ENCODE data around the gene IL5RA. TPM values are rescaled to one million over a fixed set of nuclear protein-coding genes. Genes with fewer than 3 reads are reported as not detected.

IL5RA gene
- total and polyA plus RNA-seq, 10 of the 15 experiments (the other 5 are each of a cell fraction or from before 2014, with no cell fraction given), result 0.04 to 0.53 (median 0.14) TPM; not detected in 6

DNA sequence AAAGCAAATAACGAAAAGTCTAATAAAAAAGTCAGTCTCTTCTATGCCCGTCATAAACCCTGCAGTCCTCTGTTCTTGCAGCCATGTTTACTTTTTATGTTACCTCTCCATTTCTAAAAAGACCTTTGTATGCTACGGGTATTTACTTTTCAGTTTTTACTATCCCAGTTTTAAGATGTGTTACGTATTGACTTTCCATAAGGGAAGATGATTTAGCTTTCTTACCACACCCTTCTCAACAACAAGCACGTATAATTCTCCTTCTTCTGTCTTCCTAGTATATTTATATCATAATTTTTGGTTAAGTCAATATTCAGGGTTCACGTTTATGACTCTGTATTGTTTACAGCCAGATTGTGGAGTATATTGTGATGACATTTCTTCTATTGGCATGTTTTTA, 27.4 kb upstream of the IL5RA start (continued):
- no peak for TF ChIP-seq CUX1 (IDR thresholded peaks at IDR 0.05; ENCODE audit: insufficient replicate concordance, low read depth, low read length)
- TF ChIP-seq, protein P1, sequence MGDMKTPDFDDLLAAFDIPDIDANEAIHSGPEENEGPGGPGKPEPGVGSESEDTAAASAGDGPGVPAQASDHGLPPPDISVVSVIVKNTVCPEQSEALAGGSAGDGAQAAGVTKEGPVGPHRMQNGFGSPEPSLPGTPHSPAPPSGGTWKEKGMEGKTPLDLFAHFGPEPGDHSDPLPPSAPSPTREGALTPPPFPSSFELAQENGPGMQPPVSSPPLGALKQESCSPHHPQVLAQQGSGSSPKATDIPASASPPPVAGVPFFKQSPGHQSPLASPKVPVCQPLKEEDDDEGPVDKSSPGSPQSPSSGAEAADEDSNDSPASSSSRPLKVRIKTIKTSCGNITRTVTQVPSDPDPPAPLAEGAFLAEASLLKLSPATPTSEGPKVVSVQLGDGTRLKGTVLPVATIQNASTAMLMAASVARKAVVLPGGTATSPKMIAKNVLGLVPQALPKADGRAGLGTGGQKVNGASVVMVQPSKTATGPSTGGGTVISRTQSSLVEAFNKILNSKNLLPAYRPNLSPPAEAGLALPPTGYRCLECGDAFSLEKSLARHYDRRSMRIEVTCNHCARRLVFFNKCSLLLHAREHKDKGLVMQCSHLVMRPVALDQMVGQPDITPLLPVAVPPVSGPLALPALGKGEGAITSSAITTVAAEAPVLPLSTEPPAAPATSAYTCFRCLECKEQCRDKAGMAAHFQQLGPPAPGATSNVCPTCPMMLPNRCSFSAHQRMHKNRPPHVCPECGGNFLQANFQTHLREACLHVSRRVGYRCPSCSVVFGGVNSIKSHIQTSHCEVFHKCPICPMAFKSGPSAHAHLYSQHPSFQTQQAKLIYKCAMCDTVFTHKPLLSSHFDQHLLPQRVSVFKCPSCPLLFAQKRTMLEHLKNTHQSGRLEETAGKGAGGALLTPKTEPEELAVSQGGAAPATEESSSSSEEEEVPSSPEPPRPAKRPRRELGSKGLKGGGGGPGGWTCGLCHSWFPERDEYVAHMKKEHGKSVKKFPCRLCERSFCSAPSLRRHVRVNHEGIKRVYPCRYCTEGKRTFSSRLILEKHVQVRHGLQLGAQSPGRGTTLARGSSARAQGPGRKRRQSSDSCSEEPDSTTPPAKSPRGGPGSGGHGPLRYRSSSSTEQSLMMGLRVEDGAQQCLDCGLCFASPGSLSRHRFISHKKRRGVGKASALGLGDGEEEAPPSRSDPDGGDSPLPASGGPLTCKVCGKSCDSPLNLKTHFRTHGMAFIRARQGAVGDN (IDR thresholded peaks at IDR 0.05), result no peak
- TF ChIP-seq SIX5 (IDR thresholded peaks at IDR 0.05; ENCODE audit: low read depth, low read length, severe bottlenecking), result no peak
- no peak for TF ChIP-seq IKZF1 (conservative IDR thresholded peaks at IDR 0.05)
- TF ChIP-seq STAT1 (conservative IDR thresholded peaks at IDR 0.05), result no peak
- no peak for TF ChIP-seq ZBTB40 (IDR thresholded peaks at IDR 0.05; ENCODE audit: borderline replicate concordance)
- TF ChIP-seq BACH1 (IDR thresholded peaks at IDR 0.05; ENCODE audit: borderline replicate concordance), result no peak
- no peak for TF ChIP-seq EP300 (IDR thresholded peaks at IDR 0.05; ENCODE audit: borderline replicate concordance in 1 of 2, control insufficient read depth in 1 of 2, low read depth in 2 of 2, low read length in 2 of 2)
- TF ChIP-seq SUPT20H (IDR thresholded peaks at IDR 0.05; ENCODE audit: borderline replicate concordance, control insufficient read depth, low read depth, low read length), result no peak
- no peak for TF ChIP-seq CHD1 (IDR thresholded peaks at IDR 0.05; ENCODE audit: low read depth, low read length)
- no peak for TF ChIP-seq CEBPZ (IDR thresholded peaks at IDR 0.05; ENCODE audit: low read depth, low read length)
- no peak for TF ChIP-seq RAD51 (IDR thresholded peaks at IDR 0.05)

Data from GM12878 (cell line).